ENCODE measurements around the gene YRDC. TPM values are rescaled to one million over a fixed set of nuclear protein-coding genes. Genes with fewer than 3 reads are reported as not detected.

Gene YRDC
- total and polyA plus RNA-seq, 2 of the 13 experiments (the other 11 are each of a cell fraction or from before 2014, with no cell fraction given) = 27.5 to 29.2 TPM

- peak; percentile 99 for TF ChIP-seq ZBTB49 (CRISPR knock-in tag; IDR thresholded peaks at IDR 0.05; ENCODE audit: borderline replicate concordance)
- TF ChIP-seq PRDM4 (CRISPR knock-in tag; IDR thresholded peaks at IDR 0.05; ENCODE audit: borderline replicate concordance) = peak; percentile 98
- peak; percentile 72 for TF ChIP-seq ZFP91 (CRISPR knock-in tag; IDR thresholded peaks at IDR 0.05; ENCODE audit: borderline replicate concordance)
- TF ChIP-seq MIER2 (CRISPR knock-in tag; IDR thresholded peaks at IDR 0.05) = peak; percentile 99
- peak; percentile 100 for TF ChIP-seq ZFP82 (CRISPR knock-in tag; IDR thresholded peaks at IDR 0.05; ENCODE audit: borderline replicate concordance)
- TF ChIP-seq HMGXB3 (CRISPR knock-in tag; IDR thresholded peaks at IDR 0.05; ENCODE audit: borderline replicate concordance) = peak; percentile 97
- no peak for TF ChIP-seq ZNF713 (CRISPR knock-in tag; IDR thresholded peaks at IDR 0.05)
- no peak for TF ChIP-seq POGZ (CRISPR knock-in tag; IDR thresholded peaks at IDR 0.05)
- peak; percentile 80; the same call in 1 of the 2 replicates for TF ChIP-seq DNMT1 (CRISPR knock-in tag; IDR thresholded peaks at IDR 0.05)
- TF ChIP-seq GABPB1 (CRISPR knock-in tag; IDR thresholded peaks at IDR 0.05) = peak; percentile 70
- peak; percentile 92 for TF ChIP-seq E2F1 (CRISPR knock-in tag; IDR thresholded peaks at IDR 0.05)
- TF ChIP-seq ATF5 (CRISPR knock-in tag; IDR thresholded peaks at IDR 0.05; ENCODE audit: low read depth) = peak; percentile 98
- peak; percentile 81; the same call in 1 of the 2 replicates for TF ChIP-seq ZNF672 (CRISPR knock-in tag; IDR thresholded peaks at IDR 0.05)
- TF ChIP-seq ZNF564 (CRISPR knock-in tag; IDR thresholded peaks at IDR 0.05) = peak; percentile 96
- peak; percentile 100 for TF ChIP-seq TSC22D2 (CRISPR knock-in tag; IDR thresholded peaks at IDR 0.05; ENCODE audit: borderline replicate concordance)
- TF ChIP-seq ZNF225 (CRISPR knock-in tag; IDR thresholded peaks at IDR 0.05) = peak; percentile 99; the same call in 1 of the 2 replicates
- TF ChIP-seq SIN3B (IDR thresholded peaks at IDR 0.05; ENCODE audit: low read length) = peak; percentile 42; the same call in 1 of the 2 replicates
Measured at GRCh38 chr1:37764414-37764825, 43.6 kb downstream of the YRDC start (continued).

Measured in HepG2 (cell line).